Measurements from ENCODE around the gene MED8.

MED8 gene

GRCh38 chr1:43351421-43352350 lies 37.9 kb downstream of the MED8 start:
- no peak for TF ChIP-seq CTCF (IDR thresholded peaks at IDR 0.05; ENCODE audit: low read length)
- TF ChIP-seq EZH2 (IDR thresholded peaks at IDR 0.05; ENCODE audit: borderline replicate concordance, low read length), result no peak
- no peaks in the 10 kb centered on the region for H3K36me3 ChIP-seq (ENCODE audit: insufficient read depth, low read length)

DNA sequence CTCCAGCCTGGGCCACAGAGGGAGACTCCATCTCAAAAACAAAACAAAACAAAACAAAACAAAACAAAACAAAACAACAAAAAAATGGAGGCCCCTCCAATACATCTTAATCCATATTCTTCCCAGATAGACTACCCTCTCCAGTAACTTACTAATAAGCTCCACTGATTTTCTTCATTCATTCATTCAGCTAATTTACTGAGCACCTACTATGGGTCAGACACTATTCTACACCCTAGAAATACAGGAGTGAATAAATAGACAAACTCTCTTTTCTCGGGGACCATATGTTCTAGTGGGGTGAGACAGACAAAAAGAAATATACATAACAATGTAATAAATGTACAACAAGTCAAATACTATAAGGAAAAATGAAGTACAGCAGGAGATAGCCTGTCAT lies 38.6 kb downstream of the MED8 start:
- TF ChIP-seq CTCF (IDR thresholded peaks at IDR 0.05; ENCODE audit: low read length) (no peak), EZH2 (IDR thresholded peaks at IDR 0.05; ENCODE audit: borderline replicate concordance, low read length) (no peak)
- Histone ChIP-seq H3K27ac (ENCODE audit: low read depth, low read length, poor library complexity, severe bottlenecking) (no peak overlapping the region), H3K79me2 (ENCODE audit: insufficient read depth, low read length) (no peaks in the 10 kb centered on the region), H4K20me1 (ENCODE audit: insufficient read depth, low read length) (no peaks in the 10 kb centered on the region), H3K9ac (ENCODE audit: low read length) (no peak overlapping the region), H2AFZ (ENCODE audit: low read length) (no peak overlapping the region), H3K9me3 (ENCODE audit: low read length) (no peaks in the 10 kb centered on the region), H3K4me1 (ENCODE audit: insufficient read depth, low read length, severe bottlenecking) (peaks cover 20% of the 10 kb centered on the region), H3K9me2 (ENCODE audit: low read depth, low read length) (no peaks in the 10 kb centered on the region), H3F3A (ENCODE audit: insufficient read depth, low read length) (no peaks in the 10 kb centered on the region), H3K27me3 (ENCODE audit: insufficient read depth, low read length) (no peaks in the 10 kb centered on the region), H3K36me3 (ENCODE audit: insufficient read depth, low read length) (no peaks in the 10 kb centered on the region), H3K4me2 (ENCODE audit: low read length) (no peak overlapping the region), H3K4me3 (ENCODE audit: low read depth, low read length, poor library complexity, severe bottlenecking) (no peak overlapping the region)

More at GRCh38 chr1:43351421-43352350, 37.9 kb downstream of the MED8 start:
- Histone ChIP-seq H3K9me3 (ENCODE audit: low read length) (no peaks in the 10 kb centered on the region), H3K9me2 (ENCODE audit: low read depth, low read length) (no peaks in the 10 kb centered on the region), H3K4me1 (ENCODE audit: insufficient read depth, low read length, severe bottlenecking) (peaks cover 20% of the 10 kb centered on the region), H4K20me1 (ENCODE audit: insufficient read depth, low read length) (no peaks in the 10 kb centered on the region), H3K4me3 (ENCODE audit: low read depth, low read length, poor library complexity, severe bottlenecking) (no peak overlapping the region), H3K27me3 (ENCODE audit: insufficient read depth, low read length) (no peaks in the 10 kb centered on the region), H3K27ac (ENCODE audit: low read depth, low read length, poor library complexity, severe bottlenecking) (no peak overlapping the region), H3K9ac (ENCODE audit: low read length) (no peak overlapping the region), H3F3A (ENCODE audit: insufficient read depth, low read length) (no peaks in the 10 kb centered on the region), H2AFZ (ENCODE audit: low read length) (no peak overlapping the region), H3K4me2 (ENCODE audit: low read length) (no peak overlapping the region), H3K79me2 (ENCODE audit: insufficient read depth, low read length) (no peaks in the 10 kb centered on the region)

GRCh38 chr1:43349594-43350306 lies 39.9 kb downstream of the MED8 start:
- H2AFZ ChIP-seq (ENCODE audit: low read length), result peak overlapping the region; percentile 82; the same call in 1 of the 2 replicates
- peak overlapping the region; percentile 98 for H3K4me2 ChIP-seq (ENCODE audit: low read length)
- H3K36me3 ChIP-seq (ENCODE audit: insufficient read depth, low read length), result no peaks in the 10 kb centered on the region
- peak overlapping the region; percentile 87 for H3K9ac ChIP-seq (ENCODE audit: low read length)
- no peaks in the 10 kb centered on the region for H3F3A ChIP-seq (ENCODE audit: insufficient read depth, low read length)
- H3K4me1 ChIP-seq (ENCODE audit: insufficient read depth, low read length, severe bottlenecking), result peaks cover 20% of the 10 kb centered on the region
- no peaks in the 10 kb centered on the region for H3K9me3 ChIP-seq (ENCODE audit: low read length)
- no peaks in the 10 kb centered on the region for H3K9me2 ChIP-seq (ENCODE audit: low read depth, low read length)
- TF ChIP-seq EZH2 (IDR thresholded peaks at IDR 0.05; ENCODE audit: borderline replicate concordance, low read length) (no peak), CTCF (IDR thresholded peaks at IDR 0.05; ENCODE audit: low read length) (no peak)
- no peaks in the 10 kb centered on the region for H4K20me1 ChIP-seq (ENCODE audit: insufficient read depth, low read length)
- H3K79me2 ChIP-seq (ENCODE audit: insufficient read depth, low read length), result no peaks in the 10 kb centered on the region
- peak overlapping the region; percentile 88 for H3K27ac ChIP-seq (ENCODE audit: low read depth, low read length, poor library complexity, severe bottlenecking)
- H3K4me3 ChIP-seq (ENCODE audit: low read depth, low read length, poor library complexity, severe bottlenecking), result peak overlapping the region; percentile 76
- no peaks in the 10 kb centered on the region for H3K27me3 ChIP-seq (ENCODE audit: insufficient read depth, low read length)

All from OCI-LY1 (cell line).